HG03135 (cell line): ENCODE results near the gene ANTKMT.

Source experiments
- ATAC-seq: cut with Tn5 transposase; IDR thresholded peaks from one replicate; pipeline ENCODE4 v1.9.1; 2021; ENCODE audit warnings: mild to moderate bottlenecking, moderate library complexity; ENCODE audit not compliant: unreplicated experiment

The ANTKMT gene

GRCh38 chr16:720990-721764, at the start of gene ANTKMT:
Gene ANTKMT (plus strand): TSS chr16:721146. CDS start chr16:721275, 129 bp downstream.
- ATAC-seq: peak; percentile 64

- no peak for ATAC-seq
These were observed 49.4 kb upstream of the ANTKMT start for GRCh38 chr16:671353-672131.

GRCh38 chr16:672371-672770, 48.6 kb upstream of the ANTKMT start:
- no peak for ATAC-seq

GRCh38 chr16:672851-673250, 48.1 kb upstream of the ANTKMT start:
- no peak for ATAC-seq

- ATAC-seq: no peak
These were observed 47.5 kb upstream of the ANTKMT start for GRCh38 chr16:673399-673991.

GRCh38 chr16:674214-674881, 46.6 kb upstream of the ANTKMT start:
- no peak for ATAC-seq

- no peak for ATAC-seq
These were observed 45.7 kb upstream of the ANTKMT start, which contains the start of gene RHBDL1 for GRCh38 chr16:674968-675883. Gene RHBDL1 (plus strand): TSS chr16:675671. CDS start chr16:675791, 120 bp downstream.

- ATAC-seq: no peak
These were observed 44.9 kb upstream of the ANTKMT start for GRCh38 chr16:675884-676564.

GRCh38 chr16:676565-676902, 44.4 kb upstream of the ANTKMT start:
- no peak for ATAC-seq

GRCh38 chr16:676913-677312, 44.0 kb upstream of the ANTKMT start:
- ATAC-seq: no peak

GRCh38 chr16:677316-678190, 43.4 kb upstream of the ANTKMT start:
- ATAC-seq: no peak

- no peak for ATAC-seq
These were observed 42.6 kb upstream of the ANTKMT start for GRCh38 chr16:678209-678857.

GRCh38 chr16:678858-679813, 41.8 kb upstream of the ANTKMT start:
- no peak for ATAC-seq

GRCh38 chr16:679814-680624, 40.9 kb upstream of the ANTKMT start, which contains the start of gene STUB1:
Gene STUB1 (plus strand): TSS chr16:680410. CDS start chr16:680526, 116 bp downstream.
- peak; percentile 35 for ATAC-seq

- no peak for ATAC-seq
These were observed 40.4 kb upstream of the ANTKMT start for GRCh38 chr16:680625-680945.
